Measurements from ENCODE around the gene LIG1. TPM values are rescaled to one million over a fixed set of nuclear protein-coding genes. Genes with fewer than 3 reads are reported as not detected.
A peak's percentile ranks its signal among the peaks of the same experiment; 100 is the strongest.

The LIG1 gene
- total and polyA plus RNA-seq, 2 of the 13 experiments (the other 11 are each of a cell fraction or from before 2014, with no cell fraction given): 20.1 to 64.4 TPM

- no peak for TF ChIP-seq TCF7 (IDR thresholded peaks at IDR 0.05; ENCODE audit: low read depth)
- TF ChIP-seq ZNF639 (CRISPR knock-in tag; conservative IDR thresholded peaks at IDR 0.05): no peak
- TF ChIP-seq ZNF543 (CRISPR knock-in tag; IDR thresholded peaks at IDR 0.05): no peak
- no peak; the same call in 1 of the 2 replicates for TF ChIP-seq ZNF629 (CRISPR knock-in tag; conservative IDR thresholded peaks at IDR 0.05)
- TF ChIP-seq ZFP91 (CRISPR knock-in tag; IDR thresholded peaks at IDR 0.05; ENCODE audit: borderline replicate concordance): peak; percentile 80; the same call in 1 of the 2 replicates
- TF ChIP-seq ZNF282 (IDR thresholded peaks at IDR 0.05; ENCODE audit: partially characterized antibody): no peak
- TF ChIP-seq IRF1 (CRISPR knock-in tag; IDR thresholded peaks at IDR 0.05; ENCODE audit: low read depth): no peak
- no peak for TF ChIP-seq FOSL2 (CRISPR knock-in tag; IDR thresholded peaks at IDR 0.05)
- TF ChIP-seq CCDC6 (CRISPR knock-in tag; IDR thresholded peaks at IDR 0.05): peak; percentile 84
- no peak for TF ChIP-seq ZNF580 (CRISPR knock-in tag; IDR thresholded peaks at IDR 0.05; ENCODE audit: borderline replicate concordance, low read depth)
- TF ChIP-seq ZNF800 (CRISPR knock-in tag; IDR thresholded peaks at IDR 0.05): peak; percentile 74; the same call in 1 of the 2 replicates
- TF ChIP-seq ZNF646 (CRISPR knock-in tag; IDR thresholded peaks at IDR 0.05): no peak
- no peak for TF ChIP-seq ATM (IDR thresholded peaks at IDR 0.05; ENCODE audit: borderline replicate concordance)
- no peak for TF ChIP-seq STAT5B (CRISPR knock-in tag; IDR thresholded peaks at IDR 0.05)
Observed at GRCh38 chr19:48203794-48204628, 33.9 kb upstream of the LIG1 start (continued).
